Measurements from ENCODE around the gene CASK.

DNA sequence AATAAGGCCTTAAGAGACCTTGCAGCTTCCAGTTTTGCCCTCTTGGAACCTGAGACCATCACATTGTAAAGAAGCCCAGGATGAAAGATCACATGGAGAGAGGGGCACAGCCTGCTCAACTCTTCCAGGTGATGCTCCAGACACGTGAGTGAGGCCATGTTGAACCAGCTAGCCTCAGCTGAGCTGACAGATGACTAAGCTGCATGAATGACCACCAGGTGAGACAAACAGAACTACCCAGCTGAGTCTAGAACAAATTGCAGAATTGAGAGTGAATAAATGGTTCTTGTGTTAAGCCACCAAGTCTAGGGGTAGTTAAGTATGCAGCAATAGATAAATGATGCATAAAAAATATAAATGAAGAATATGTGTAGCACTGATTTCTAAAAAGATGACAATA, 216.1 kb downstream of the CASK start:
- TF ChIP-seq, protein P1, sequence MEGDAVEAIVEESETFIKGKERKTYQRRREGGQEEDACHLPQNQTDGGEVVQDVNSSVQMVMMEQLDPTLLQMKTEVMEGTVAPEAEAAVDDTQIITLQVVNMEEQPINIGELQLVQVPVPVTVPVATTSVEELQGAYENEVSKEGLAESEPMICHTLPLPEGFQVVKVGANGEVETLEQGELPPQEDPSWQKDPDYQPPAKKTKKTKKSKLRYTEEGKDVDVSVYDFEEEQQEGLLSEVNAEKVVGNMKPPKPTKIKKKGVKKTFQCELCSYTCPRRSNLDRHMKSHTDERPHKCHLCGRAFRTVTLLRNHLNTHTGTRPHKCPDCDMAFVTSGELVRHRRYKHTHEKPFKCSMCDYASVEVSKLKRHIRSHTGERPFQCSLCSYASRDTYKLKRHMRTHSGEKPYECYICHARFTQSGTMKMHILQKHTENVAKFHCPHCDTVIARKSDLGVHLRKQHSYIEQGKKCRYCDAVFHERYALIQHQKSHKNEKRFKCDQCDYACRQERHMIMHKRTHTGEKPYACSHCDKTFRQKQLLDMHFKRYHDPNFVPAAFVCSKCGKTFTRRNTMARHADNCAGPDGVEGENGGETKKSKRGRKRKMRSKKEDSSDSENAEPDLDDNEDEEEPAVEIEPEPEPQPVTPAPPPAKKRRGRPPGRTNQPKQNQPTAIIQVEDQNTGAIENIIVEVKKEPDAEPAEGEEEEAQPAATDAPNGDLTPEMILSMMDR (IDR thresholded peaks at IDR 0.05): no peak
- TF ChIP-seq POLR2A (IDR thresholded peaks at IDR 0.05): no peak
- no peak for TF ChIP-seq POLR2AphosphoS5 (IDR thresholded peaks at IDR 0.05)

Measured in upper lobe of left lung (tissue), 4 donors.